SU-DHL-6 (cell line): ENCODE results near the gene IRX4.
A peak's percentile ranks its signal among the peaks of the same experiment; 100 is the strongest.

Source experiments
- H2AFZ ChIP-seq: fragments of 200-600 bp; sonication (generic); 2 replicates; pipeline ENCODE4 v1.6.1; 2014; ENCODE audit warnings: low read depth, mild to moderate bottlenecking, moderate library complexity, mixed read lengths, antibody characterized with exemption, low read length; ENCODE audit not compliant: severe bottlenecking
- H3F3A ChIP-seq: fragments of 200-600 bp; shearing (Covaris generic); 2 replicates; pipeline ENCODE4 v1.6.0; 2016; ENCODE audit warnings: antibody characterized with exemption, mild to moderate bottlenecking; ENCODE audit not compliant: insufficient read depth
- H3K27ac ChIP-seq: fragments of 200-600 bp; sonication (generic); 2 replicates; pipeline ENCODE4 v1.5.1; 2016; ENCODE audit warnings: low read depth, mild to moderate bottlenecking, low read length, moderate library complexity, mixed read lengths
- H3K27me3 ChIP-seq: fragments of 200-600 bp; sonication (generic), shearing (Covaris generic); 2 replicates; pipeline ENCODE4 v1.6.0; 2014; ENCODE audit warnings: mild to moderate bottlenecking, low read length
- H3K36me3 ChIP-seq: fragments of 200-600 bp; sonication (generic); 2 replicates; pipeline ENCODE4 v1.6.1; 2014; ENCODE audit warnings: mild to moderate bottlenecking, low read length, mixed read lengths
- H3K4me2 ChIP-seq: fragments of 300-600, 200-600 bp; shearing (Covaris generic), sonication (generic); 2 replicates; pipeline ENCODE4 v1.6.0; 2014; ENCODE audit warnings: low read length, low read depth, mild to moderate bottlenecking; ENCODE audit not compliant: poor library complexity, severe bottlenecking
- H3K4me3 ChIP-seq: fragments of 200-600 bp; sonication (generic); 2 replicates; pipeline ENCODE4 v1.5.1; 2014; ENCODE audit warnings: antibody characterized with exemption, low read length, mild to moderate bottlenecking, mixed read lengths; ENCODE audit not compliant: insufficient read depth, poor library complexity, severe bottlenecking
- H3K79me2 ChIP-seq: fragments of 200-600 bp; sonication (generic); 2 replicates; pipeline ENCODE4 v1.6.1; 2014; ENCODE audit warnings: mild to moderate bottlenecking, low read length, moderate library complexity; ENCODE audit not compliant: insufficient read depth
- H3K9ac ChIP-seq: fragments of 200-600 bp; sonication (generic); 2 replicates; pipeline ENCODE4 v1.7.0; 2014; ENCODE audit warnings: mild to moderate bottlenecking, low read length
- H3K9me2 ChIP-seq: fragments of 200-600 bp; sonication (generic); replicated peaks from 2 replicates; pipeline ENCODE4 v1.6.1; 2014; ENCODE audit warnings: low read length; ENCODE audit not compliant: insufficient read depth
- H3K9me3 ChIP-seq: fragments of 200-600 bp; sonication (generic); 2 replicates; pipeline ENCODE4 v1.6.1; 2014; ENCODE audit warnings: low read length, mixed read lengths; ENCODE audit not compliant: insufficient read depth
- H4K20me1 ChIP-seq: fragments of 200-600 bp; sonication (generic); 2 replicates; pipeline ENCODE4 v1.6.1; 2014; ENCODE audit warnings: low read depth, mild to moderate bottlenecking, antibody characterized with exemption, low read length, moderate library complexity, mixed read lengths
- EZH2phosphoT487 ChIP-seq: fragments of 200-600 bp; sonication (generic), shearing (Covaris generic); conservative IDR thresholded peaks from 2 replicates; pipeline ENCODE4 v1.6.1; 2018; ENCODE audit warnings: mild to moderate bottlenecking, antibody characterized with exemption, low read length, moderate library complexity, mixed read lengths
- TF ChIP-seq, protein P1 (sequence below): fragments of 200-600 bp; sonication (generic); IDR thresholded peaks from one replicate; pipeline ENCODE4 v1.5.1; 2017; ENCODE audit warnings: antibody characterized with exemption, mild to moderate bottlenecking, low read length, moderate library complexity; ENCODE audit not compliant: insufficient read depth, poor library complexity, severe bottlenecking

Gene IRX4

DNA sequence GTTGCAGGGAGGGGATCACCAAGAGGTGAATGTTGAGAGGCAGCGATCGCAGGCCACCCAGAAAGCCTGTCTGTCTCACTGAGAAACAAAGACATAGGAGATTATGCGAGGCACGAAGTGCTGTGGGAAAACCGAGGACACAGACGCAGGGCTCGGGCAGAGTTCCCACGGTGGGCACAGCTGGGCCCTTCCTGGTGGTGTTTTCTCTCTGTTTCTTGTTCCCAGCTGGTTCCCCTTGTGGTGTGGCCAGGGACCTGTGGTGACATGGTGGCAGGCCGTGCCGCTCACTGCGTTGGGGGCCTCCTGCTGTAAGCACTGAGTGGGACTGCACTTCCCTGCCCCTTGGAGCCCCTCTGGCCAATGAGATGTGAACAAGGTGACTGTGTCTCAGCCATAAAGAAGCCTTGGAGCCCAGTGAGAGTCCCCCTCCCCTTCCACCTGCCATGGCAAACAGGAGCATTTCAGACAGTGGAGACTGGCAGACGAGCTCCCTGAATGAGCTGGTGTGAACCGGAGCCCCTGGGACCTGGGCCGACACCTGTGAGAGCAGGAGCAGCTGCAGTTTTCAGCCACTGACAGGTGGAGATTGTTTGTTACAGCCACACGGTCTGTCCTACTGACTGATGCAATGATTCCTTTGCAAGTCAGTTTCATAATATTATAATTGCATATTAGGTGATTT lies 13.2 kb upstream of the IRX4 start:
- Histone ChIP-seq H4K20me1 (no peaks in the 10 kb centered on the region), H3K9ac (no peak overlapping the region), H3K4me3 (no peak overlapping the region), H2AFZ (no peak overlapping the region), H3K36me3 (no peaks in the 10 kb centered on the region), H3K27me3 (no peaks in the 10 kb centered on the region), H3K9me3 (no peaks in the 10 kb centered on the region), H3F3A (no peaks in the 10 kb centered on the region), H3K27ac (no peak overlapping the region), H3K79me2 (no peaks in the 10 kb centered on the region), H3K9me2 (no peaks in the 10 kb centered on the region), H3K4me2 (no peak overlapping the region)
- TF ChIP-seq, protein P1, sequence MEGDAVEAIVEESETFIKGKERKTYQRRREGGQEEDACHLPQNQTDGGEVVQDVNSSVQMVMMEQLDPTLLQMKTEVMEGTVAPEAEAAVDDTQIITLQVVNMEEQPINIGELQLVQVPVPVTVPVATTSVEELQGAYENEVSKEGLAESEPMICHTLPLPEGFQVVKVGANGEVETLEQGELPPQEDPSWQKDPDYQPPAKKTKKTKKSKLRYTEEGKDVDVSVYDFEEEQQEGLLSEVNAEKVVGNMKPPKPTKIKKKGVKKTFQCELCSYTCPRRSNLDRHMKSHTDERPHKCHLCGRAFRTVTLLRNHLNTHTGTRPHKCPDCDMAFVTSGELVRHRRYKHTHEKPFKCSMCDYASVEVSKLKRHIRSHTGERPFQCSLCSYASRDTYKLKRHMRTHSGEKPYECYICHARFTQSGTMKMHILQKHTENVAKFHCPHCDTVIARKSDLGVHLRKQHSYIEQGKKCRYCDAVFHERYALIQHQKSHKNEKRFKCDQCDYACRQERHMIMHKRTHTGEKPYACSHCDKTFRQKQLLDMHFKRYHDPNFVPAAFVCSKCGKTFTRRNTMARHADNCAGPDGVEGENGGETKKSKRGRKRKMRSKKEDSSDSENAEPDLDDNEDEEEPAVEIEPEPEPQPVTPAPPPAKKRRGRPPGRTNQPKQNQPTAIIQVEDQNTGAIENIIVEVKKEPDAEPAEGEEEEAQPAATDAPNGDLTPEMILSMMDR: no peak
- TF ChIP-seq EZH2phosphoT487: no peak

DNA sequence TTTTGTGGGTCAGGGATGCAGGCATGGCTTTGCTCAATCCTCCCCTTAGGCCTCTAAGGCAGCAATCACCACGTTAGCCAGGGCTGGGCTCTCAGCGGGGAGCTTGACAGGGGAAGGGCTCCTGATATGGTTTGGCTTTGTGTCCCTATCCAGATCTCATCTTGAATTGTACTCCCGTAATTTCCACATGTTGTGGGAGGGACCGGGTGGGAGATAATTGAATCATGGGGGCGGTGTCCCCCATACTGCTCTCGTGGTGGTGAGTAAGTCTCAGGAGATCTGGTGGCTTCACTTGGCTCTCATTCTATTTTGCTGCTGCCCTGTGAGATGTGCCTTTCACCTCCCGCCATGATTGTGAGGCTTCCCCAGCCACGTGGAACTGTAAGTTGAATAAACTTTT lies 11.5 kb upstream of the IRX4 start:
- TF ChIP-seq, protein P1: no peak
- no peak for TF ChIP-seq EZH2phosphoT487
- Histone ChIP-seq H3K9me3 (no peaks in the 10 kb centered on the region), H3K36me3 (no peaks in the 10 kb centered on the region), H3K4me2 (no peak overlapping the region), H3K27me3 (no peaks in the 10 kb centered on the region), H3K4me3 (no peak overlapping the region), H3K79me2 (no peaks in the 10 kb centered on the region), H3K27ac (no peak overlapping the region), H3K9ac (no peak overlapping the region), H3F3A (no peaks in the 10 kb centered on the region), H2AFZ (no peak overlapping the region), H4K20me1 (no peaks in the 10 kb centered on the region), H3K9me2 (no peaks in the 10 kb centered on the region)

DNA sequence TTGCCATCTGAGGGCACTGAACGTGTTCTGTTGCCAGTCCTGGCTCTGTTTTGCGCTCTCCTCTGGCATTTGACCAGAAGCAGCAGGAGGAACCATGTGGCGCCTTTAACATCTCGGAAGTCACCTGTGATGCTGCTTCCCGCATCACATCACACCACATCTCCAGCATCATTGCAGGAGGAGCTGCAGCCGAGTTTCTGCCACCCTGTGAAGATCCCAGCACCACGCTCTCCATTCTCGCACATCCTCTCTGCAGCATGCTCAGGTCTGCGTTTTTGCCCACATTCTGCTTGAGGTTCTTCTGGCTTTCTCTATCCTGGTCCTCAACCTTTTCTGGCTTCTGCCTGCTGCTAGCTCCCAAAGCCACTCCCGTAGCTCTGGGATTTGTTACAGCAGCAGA lies 11.0 kb upstream of the IRX4 start:
- Histone ChIP-seq H2AFZ (no peak overlapping the region), H4K20me1 (no peaks in the 10 kb centered on the region), H3K4me3 (no peak overlapping the region), H3K9ac (no peak overlapping the region), H3F3A (no peaks in the 10 kb centered on the region), H3K4me2 (no peak overlapping the region), H3K9me2 (no peaks in the 10 kb centered on the region), H3K79me2 (no peaks in the 10 kb centered on the region), H3K27me3 (no peaks in the 10 kb centered on the region), H3K36me3 (no peaks in the 10 kb centered on the region), H3K9me3 (no peaks in the 10 kb centered on the region), H3K27ac (no peak overlapping the region)
- TF ChIP-seq, protein P1: no peak
- 0 out of 2 replicates have a peak, but pooled peaks have one; percentile 57 for TF ChIP-seq EZH2phosphoT487
